HG03045 (cell line): ENCODE measurements around the gene RRH.

ENCODE experiments used
- ATAC-seq: cut with Tn5 transposase; IDR thresholded peaks from one replicate; pipeline ENCODE4 v1.9.1; 2021; ENCODE audit warnings: mild to moderate bottlenecking, moderate library complexity; ENCODE audit not compliant: unreplicated experiment

The RRH gene

GRCh38 chr4:109886303-109886702 lies 58.5 kb downstream of the RRH start:
- no peak for ATAC-seq

- ATAC-seq, result no peak
Observed at GRCh38 chr4:109887071-109887470, 59.3 kb downstream of the RRH start.

GRCh38 chr4:109890076-109890475 lies 62.3 kb downstream of the RRH start:
- ATAC-seq, result no peak
